Keratinocyte (primary cell): ENCODE results near the gene PHACTR1. TPM values are rescaled to one million over a fixed set of nuclear protein-coding genes. Genes with fewer than 3 reads are reported as not detected.

Source experiments
- DNase-seq: peaks from one replicate; pipeline ENCODE4 v3.0.0-alpha.2; 2011; ENCODE audit warnings: low read depth, missing footprints, low spot score
- FAIRE-seq: peaks from 2 replicates; lab custom pipeline; 2011; peaks lifted over from hg19 to GRCh38; lab: Jason Lieb, UNC
- H2AFZ ChIP-seq: 2 replicates; pipeline ENCODE4 v1.6.0; 2012; ENCODE audit warnings: low read length, control low read depth, inconsistent platforms; ENCODE audit not compliant: control insufficient read depth
- H3K27ac ChIP-seq: 2 replicates; pipeline ENCODE4 v1.5.1; 2011; ENCODE audit warnings: low read length; ENCODE audit not compliant: control insufficient read depth, insufficient read depth
- H3K27me3 ChIP-seq: 3 replicates; pipeline ENCODE4 v1.6.0; 2011; ENCODE audit warnings: low read length; ENCODE audit not compliant: control insufficient read depth, insufficient read depth; ENCODE audit errors: extremely low read depth
- H3K36me3 ChIP-seq, 2 experiments: 2 replicates in 1 of 2; 3 replicates in 1 of 2; pipeline ENCODE4 v1.5.1; 2011; ENCODE audit warnings: low read length in 2 of 2, mild to moderate bottlenecking in 1 of 2; ENCODE audit not compliant: control insufficient read depth in 2 of 2, insufficient read depth in 2 of 2; ENCODE audit errors: extremely low read depth in 1 of 2
- H3K4me1 ChIP-seq: 3 replicates; pipeline ENCODE4 v1.5.1; 2011; ENCODE audit warnings: low read length; ENCODE audit not compliant: control insufficient read depth, insufficient read depth; ENCODE audit errors: extremely low read depth
- H3K4me2 ChIP-seq: 3 replicates; pipeline ENCODE4 v1.6.0; 2011; ENCODE audit warnings: low read depth, low read length; ENCODE audit not compliant: control insufficient read depth, insufficient read depth; ENCODE audit errors: extremely low read depth
- H3K4me3 ChIP-seq, 3 experiments: fragments of 200-600 bp in 1 of 3; sonication (generic) in 1 of 3; 2 replicates in 2 of 3; 3 replicates in 1 of 3; pipeline ENCODE4 v1.5.1; 2011 to 2016; ENCODE audit warnings: low read length in 3 of 3, mild to moderate bottlenecking in 3 of 3, control low read depth in 2 of 3, inconsistent platforms in 1 of 3, low read depth in 1 of 3, mixed read lengths in 1 of 3, mixed run types in 1 of 3, moderate library complexity in 1 of 3; ENCODE audit not compliant: control insufficient read depth in 2 of 3, insufficient read depth in 2 of 3; ENCODE audit errors: extremely low read depth in 1 of 3
- H3K79me2 ChIP-seq: 2 replicates; pipeline ENCODE4 v1.6.0; 2012; ENCODE audit warnings: low read length; ENCODE audit not compliant: control insufficient read depth, insufficient read depth
- H3K9ac ChIP-seq: 3 replicates; pipeline ENCODE4 v1.6.0; 2011; ENCODE audit warnings: low read length; ENCODE audit not compliant: control insufficient read depth, insufficient read depth; ENCODE audit errors: extremely low read depth
- H3K9me1 ChIP-seq: 3 replicates; pipeline ENCODE4 v1.6.0; 2011; ENCODE audit warnings: low read length; ENCODE audit not compliant: control insufficient read depth, insufficient read depth; ENCODE audit errors: extremely low read depth
- H3K9me3 ChIP-seq: 2 replicates; pipeline ENCODE4 v1.5.1; 2012; ENCODE audit warnings: low read depth, low read length; ENCODE audit not compliant: control insufficient read depth
- H4K20me1 ChIP-seq: 3 replicates; pipeline ENCODE4 v1.6.0; 2011; ENCODE audit warnings: low read length; ENCODE audit not compliant: control insufficient read depth, insufficient read depth; ENCODE audit errors: extremely low read depth
- EZH2 ChIP-seq: IDR thresholded peaks from one replicate; pipeline ENCODE4 v1.6.1; 2012; ENCODE audit warnings: inconsistent platforms, mild to moderate bottlenecking, low read length, moderate library complexity
- dilution Hi-C: fragments of 300-500 bp; cut with MboI; formaldehyde crosslinking; loops from one replicate; pipeline ENCODE4 v1.7.0; 2020; ENCODE audit warnings: low sequenced_read_pairs; ENCODE audit not compliant: extremely low pct_ligation_motif_present
- polyA plus RNA-seq, 5 experiments: library from polyadenylated mRNA; depleted of rRNA in 3 of 5; stranded (reverse) in 3 of 5; stranded (forward) in 1 of 5; unstranded in 1 of 5; fragments of >200 nt; gene quantifications; 1 replicate in 1 of 5; 2 replicates in 3 of 5; 3 replicates in 1 of 5; pipeline versions ENCODE4 v1.2.1 to v1.2.3, GENCODE V29; 2011 to 2012; ENCODE audit warnings: missing spikeins in 2 of 5, low read depth in 1 of 5, low replicate concordance in 1 of 5
- TF ChIP-seq, protein P1 (sequence below), 3 experiments: IDR thresholded peaks in 1 of 3; conservative IDR thresholded peaks in 1 of 3; optimal IDR thresholded peaks in 1 of 3; 2 replicates in 2 of 3; 3 replicates in 1 of 3; pipeline versions ENCODE3 to v1.5.1; 2011; ENCODE audit warnings: low read length in 3 of 3, mild to moderate bottlenecking in 3 of 3, moderate library complexity in 2 of 3, control low read depth in 1 of 3, inconsistent platforms in 1 of 3; ENCODE audit not compliant: insufficient read depth in 2 of 3; ENCODE audit errors: extremely low read depth in 1 of 3

The PHACTR1 gene
- polyA plus RNA-seq, 1 donor (not counting 4 experiments of a cell fraction or from before 2014, with no cell fraction given) = 0.22 TPM

DNA sequence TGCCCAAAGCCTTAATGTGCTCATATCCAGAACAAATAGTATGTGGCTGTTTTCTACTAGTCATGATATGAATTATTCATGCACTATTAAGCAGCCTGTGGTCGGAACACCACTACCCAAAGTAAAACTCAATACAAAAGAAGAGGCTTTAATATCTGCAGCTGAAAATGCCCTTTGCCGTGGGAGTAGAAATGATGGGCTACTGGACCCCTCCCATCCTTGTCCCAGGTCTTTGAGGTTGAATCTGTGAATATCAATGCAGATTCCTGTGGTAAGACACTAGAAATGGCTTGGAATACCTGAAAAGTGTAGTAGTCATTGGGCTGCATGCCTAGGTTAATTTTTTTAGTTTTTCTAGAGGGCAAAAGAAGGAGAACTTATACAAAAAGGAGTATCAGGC lies 308.0 kb downstream of the PHACTR1 start:
- H3K4me1 ChIP-seq = no peaks in the 10 kb centered on the region
- H3K27me3 ChIP-seq = no peaks in the 10 kb centered on the region
- H4K20me1 ChIP-seq = no peaks in the 10 kb centered on the region
- H3K4me3 ChIP-seq = no peak overlapping the region
- H3K36me3 ChIP-seq = no peaks in the 10 kb centered on the region
- no peak overlapping the region for H3K9ac ChIP-seq
- H3K27ac ChIP-seq = no peak overlapping the region
- H2AFZ ChIP-seq = no peak overlapping the region
- dilution Hi-C loops = no loop called here
- TF ChIP-seq EZH2 = no peak
- TF ChIP-seq, protein P1, sequence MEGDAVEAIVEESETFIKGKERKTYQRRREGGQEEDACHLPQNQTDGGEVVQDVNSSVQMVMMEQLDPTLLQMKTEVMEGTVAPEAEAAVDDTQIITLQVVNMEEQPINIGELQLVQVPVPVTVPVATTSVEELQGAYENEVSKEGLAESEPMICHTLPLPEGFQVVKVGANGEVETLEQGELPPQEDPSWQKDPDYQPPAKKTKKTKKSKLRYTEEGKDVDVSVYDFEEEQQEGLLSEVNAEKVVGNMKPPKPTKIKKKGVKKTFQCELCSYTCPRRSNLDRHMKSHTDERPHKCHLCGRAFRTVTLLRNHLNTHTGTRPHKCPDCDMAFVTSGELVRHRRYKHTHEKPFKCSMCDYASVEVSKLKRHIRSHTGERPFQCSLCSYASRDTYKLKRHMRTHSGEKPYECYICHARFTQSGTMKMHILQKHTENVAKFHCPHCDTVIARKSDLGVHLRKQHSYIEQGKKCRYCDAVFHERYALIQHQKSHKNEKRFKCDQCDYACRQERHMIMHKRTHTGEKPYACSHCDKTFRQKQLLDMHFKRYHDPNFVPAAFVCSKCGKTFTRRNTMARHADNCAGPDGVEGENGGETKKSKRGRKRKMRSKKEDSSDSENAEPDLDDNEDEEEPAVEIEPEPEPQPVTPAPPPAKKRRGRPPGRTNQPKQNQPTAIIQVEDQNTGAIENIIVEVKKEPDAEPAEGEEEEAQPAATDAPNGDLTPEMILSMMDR (optimal IDR thresholded peaks at IDR 0.05 in 1 of 3, IDR thresholded peaks at IDR 0.05 in 1 of 3, conservative IDR thresholded peaks at IDR 0.05 in 1 of 3; ENCODE audit: extremely low read depth in 1 of 3, insufficient read depth in 2 of 3, low read length in 3 of 3) = no peak
- H3K79me2 ChIP-seq = no peaks in the 10 kb centered on the region
- no peaks in the 10 kb centered on the region for H3K9me3 ChIP-seq
- DNase-seq (no peak), FAIRE-seq (no peak)
- no peak overlapping the region for H3K4me2 ChIP-seq
- no peaks in the 10 kb centered on the region for H3K9me1 ChIP-seq

DNA sequence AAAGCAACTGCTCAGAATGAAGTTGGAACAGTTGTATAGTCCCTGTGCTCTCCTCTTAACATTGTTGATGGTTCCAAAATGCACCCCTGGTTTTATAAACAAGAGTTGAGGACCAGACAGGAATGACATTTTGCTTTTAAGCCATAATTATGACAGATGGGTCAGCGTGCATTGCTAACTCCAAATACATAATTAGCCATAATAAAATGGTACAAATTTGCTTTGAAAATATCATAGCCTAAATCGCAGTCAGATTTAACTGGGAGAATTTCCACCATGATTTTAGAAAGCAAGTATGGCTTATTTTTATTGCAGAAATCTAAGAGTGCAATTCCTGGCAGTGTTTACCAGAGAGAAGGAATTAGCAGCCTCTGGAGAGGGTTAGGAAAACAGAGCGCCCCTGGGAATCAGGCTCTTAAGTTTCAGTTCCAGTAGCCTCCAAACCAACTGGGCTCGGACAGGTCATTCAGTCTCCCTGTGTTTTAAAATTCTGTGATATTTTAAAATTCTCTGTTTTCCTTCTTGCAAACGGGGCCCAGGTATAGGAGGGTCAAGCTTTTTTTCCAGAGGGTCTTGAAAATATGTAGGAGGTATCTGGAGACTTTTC lies 309.4 kb downstream of the PHACTR1 start:
- H3K4me3 ChIP-seq = no peak overlapping the region
- H2AFZ ChIP-seq = no peak overlapping the region
- no peak for FAIRE-seq
- no peak overlapping the region for H3K4me2 ChIP-seq
- no peak for DNase-seq
- H3K4me1 ChIP-seq = no peaks in the 10 kb centered on the region
- no peaks in the 10 kb centered on the region for H3K36me3 ChIP-seq
- no peaks in the 10 kb centered on the region for H3K79me2 ChIP-seq
- no peaks in the 10 kb centered on the region for H3K9me1 ChIP-seq
- H4K20me1 ChIP-seq = no peaks in the 10 kb centered on the region
- no peaks in the 10 kb centered on the region for H3K9me3 ChIP-seq
- TF ChIP-seq, protein P1 (optimal IDR thresholded peaks at IDR 0.05 in 1 of 3, IDR thresholded peaks at IDR 0.05 in 1 of 3, conservative IDR thresholded peaks at IDR 0.05 in 1 of 3; ENCODE audit: extremely low read depth in 1 of 3, insufficient read depth in 2 of 3, low read length in 3 of 3) = no peak
- TF ChIP-seq EZH2 = no peak
- H3K9ac ChIP-seq = no peak overlapping the region
- H3K27me3 ChIP-seq = no peaks in the 10 kb centered on the region
- H3K27ac ChIP-seq = no peak overlapping the region
- dilution Hi-C loops = no loop called here
